ENCODE measurements around the gene GIT2.

GRCh38 chr12:109896188-109896587, 100.0 kb downstream of the GIT2 start:
- no peak for TF ChIP-seq CTCF (conservative IDR thresholded peaks at IDR 0.05)
- no peak for TF ChIP-seq EZH2 (IDR thresholded peaks at IDR 0.05; ENCODE audit: low read depth)
